Ishikawa (cell line): ENCODE measurements around the gene PPP1R16B.

Source experiments
- CEBPB ChIP-seq: IDR thresholded peaks from 2 replicates; pipeline ENCODE4 v1.6.1; 2012
- CREB1 ChIP-seq: IDR thresholded peaks from 2 replicates; pipeline ENCODE4 v1.6.1; 2012; ENCODE audit warnings: low read depth
- EGR1 ChIP-seq: IDR thresholded peaks from 2 replicates; pipeline ENCODE4 v1.6.1; 2012
- EP300 ChIP-seq: IDR thresholded peaks from 2 replicates; pipeline ENCODE4 v1.6.1; 2012; ENCODE audit warnings: borderline replicate concordance
- FOXM1 ChIP-seq: IDR thresholded peaks from 2 replicates; pipeline ENCODE4 v1.6.1; 2012; ENCODE audit warnings: low read depth, borderline replicate concordance
- NFIC ChIP-seq: IDR thresholded peaks from 2 replicates; pipeline ENCODE4 v1.6.1; 2012
- RAD21 ChIP-seq: IDR thresholded peaks from 2 replicates; pipeline ENCODE4 v1.6.1; 2012; ENCODE audit warnings: low read depth
- TAF1 ChIP-seq: IDR thresholded peaks from 2 replicates; pipeline ENCODE4 v1.6.1; 2012; ENCODE audit warnings: low read depth, mild to moderate bottlenecking
- TEAD4 ChIP-seq: IDR thresholded peaks from 2 replicates; pipeline ENCODE4 v1.6.1; 2012
- USF1 ChIP-seq: IDR thresholded peaks from 2 replicates; pipeline ENCODE4 v1.6.1; 2012
- YY1 ChIP-seq: IDR thresholded peaks from 2 replicates; pipeline ENCODE4 v1.6.1; 2012; ENCODE audit warnings: low read depth
- ZBTB7A ChIP-seq: IDR thresholded peaks from 2 replicates; pipeline ENCODE4 v1.6.1; 2012; ENCODE audit warnings: low read depth
- TF ChIP-seq, protein P1 (sequence below): IDR thresholded peaks from 2 replicates; pipeline ENCODE4 v1.6.1; 2012; ENCODE audit warnings: low read depth, mild to moderate bottlenecking

- TF ChIP-seq EP300 (no peak), RAD21 (no peak), CREB1 (no peak), TAF1 (no peak), ZBTB7A (no peak), EGR1 (no peak), YY1 (no peak), FOXM1 (no peak), USF1 (no peak), CEBPB (no peak), NFIC (no peak), TEAD4 (no peak)
- TF ChIP-seq, protein P1, sequence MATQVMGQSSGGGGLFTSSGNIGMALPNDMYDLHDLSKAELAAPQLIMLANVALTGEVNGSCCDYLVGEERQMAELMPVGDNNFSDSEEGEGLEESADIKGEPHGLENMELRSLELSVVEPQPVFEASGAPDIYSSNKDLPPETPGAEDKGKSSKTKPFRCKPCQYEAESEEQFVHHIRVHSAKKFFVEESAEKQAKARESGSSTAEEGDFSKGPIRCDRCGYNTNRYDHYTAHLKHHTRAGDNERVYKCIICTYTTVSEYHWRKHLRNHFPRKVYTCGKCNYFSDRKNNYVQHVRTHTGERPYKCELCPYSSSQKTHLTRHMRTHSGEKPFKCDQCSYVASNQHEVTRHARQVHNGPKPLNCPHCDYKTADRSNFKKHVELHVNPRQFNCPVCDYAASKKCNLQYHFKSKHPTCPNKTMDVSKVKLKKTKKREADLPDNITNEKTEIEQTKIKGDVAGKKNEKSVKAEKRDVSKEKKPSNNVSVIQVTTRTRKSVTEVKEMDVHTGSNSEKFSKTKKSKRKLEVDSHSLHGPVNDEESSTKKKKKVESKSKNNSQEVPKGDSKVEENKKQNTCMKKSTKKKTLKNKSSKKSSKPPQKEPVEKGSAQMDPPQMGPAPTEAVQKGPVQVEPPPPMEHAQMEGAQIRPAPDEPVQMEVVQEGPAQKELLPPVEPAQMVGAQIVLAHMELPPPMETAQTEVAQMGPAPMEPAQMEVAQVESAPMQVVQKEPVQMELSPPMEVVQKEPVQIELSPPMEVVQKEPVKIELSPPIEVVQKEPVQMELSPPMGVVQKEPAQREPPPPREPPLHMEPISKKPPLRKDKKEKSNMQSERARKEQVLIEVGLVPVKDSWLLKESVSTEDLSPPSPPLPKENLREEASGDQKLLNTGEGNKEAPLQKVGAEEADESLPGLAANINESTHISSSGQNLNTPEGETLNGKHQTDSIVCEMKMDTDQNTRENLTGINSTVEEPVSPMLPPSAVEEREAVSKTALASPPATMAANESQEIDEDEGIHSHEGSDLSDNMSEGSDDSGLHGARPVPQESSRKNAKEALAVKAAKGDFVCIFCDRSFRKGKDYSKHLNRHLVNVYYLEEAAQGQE = no peak
These were observed 44.5 kb upstream of the PPP1R16B start for GRCh38 chr20:38760978-38761377.
